GM18502 (cell line): Measurements from ENCODE around the gene PPP1R14C.
"Not testable (repeated sequence)": the region's sequence is repeated elsewhere in the genome, so short reads cannot be mapped to it uniquely, and the experiment has no call there.

ENCODE experiments used
- ATAC-seq: cut with Tn5 transposase; IDR thresholded peaks from one replicate; pipeline ENCODE4 v1.9.1; 2021; ENCODE audit warnings: mild to moderate bottlenecking; ENCODE audit not compliant: unreplicated experiment, poor library complexity

Gene PPP1R14C

DNA sequence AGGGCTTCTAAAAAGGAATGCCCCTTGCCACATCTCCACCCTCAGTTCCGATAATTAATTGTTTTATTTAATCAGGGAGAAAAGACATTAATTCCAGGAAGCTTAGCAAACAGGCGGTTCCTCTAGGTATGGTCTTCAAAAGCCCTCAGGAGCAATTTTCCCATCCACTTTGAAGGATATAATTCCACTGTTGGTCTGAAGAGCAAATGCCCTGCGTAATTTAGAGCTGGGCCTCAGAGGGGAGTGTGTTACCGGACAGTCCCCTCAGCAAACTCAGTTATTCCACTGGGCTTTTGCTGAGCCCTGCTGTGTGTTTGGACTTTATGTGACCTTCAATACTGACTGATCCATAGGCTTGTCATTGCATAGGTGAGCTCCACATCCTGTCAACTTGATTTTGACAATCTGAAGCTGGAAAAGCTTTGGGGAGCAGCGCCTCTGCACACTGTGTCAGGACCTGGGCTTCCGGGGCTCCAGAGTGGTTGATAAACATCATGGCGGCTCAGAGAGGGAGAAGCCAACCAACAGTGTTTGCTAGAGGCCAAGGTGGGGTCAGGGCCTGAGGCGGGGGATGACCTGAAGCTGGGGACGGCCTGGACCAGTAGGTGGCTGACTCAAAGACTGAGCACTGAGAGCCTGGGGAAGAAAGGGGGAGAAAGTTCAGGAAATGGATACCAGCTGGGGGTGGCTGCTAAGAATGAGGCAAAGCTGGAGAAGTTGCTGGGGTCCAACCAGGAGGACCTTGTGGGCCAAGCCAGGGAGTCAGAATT is 43.5 kb downstream of the PPP1R14C start:
- no peak for ATAC-seq

GRCh38 chr6:150187433-150187832 is 44.6 kb downstream of the PPP1R14C start:
- ATAC-seq: not testable (repeated sequence)

- ATAC-seq: no peak
Observed at GRCh38 chr6:150189122-150189521, 46.3 kb downstream of the PPP1R14C start.

DNA sequence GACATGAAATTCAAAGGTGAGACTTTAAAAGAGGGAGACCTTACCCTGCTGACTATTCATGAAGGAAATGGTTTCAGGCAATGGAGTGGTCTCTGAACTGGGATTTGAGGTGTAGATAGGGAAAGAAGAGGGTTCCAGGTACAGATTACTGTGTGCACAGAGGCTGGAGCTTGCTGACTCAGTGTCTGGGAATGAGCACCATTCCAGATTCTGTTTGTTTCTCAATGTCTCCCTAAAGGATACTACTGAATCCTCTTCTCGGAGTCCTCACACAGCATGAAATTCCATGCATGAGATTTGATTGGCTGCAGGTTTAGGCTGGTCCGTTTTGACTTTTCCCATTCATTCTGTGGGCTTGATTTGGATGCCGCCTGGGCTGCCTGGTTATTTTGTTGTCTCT is 49.0 kb downstream of the PPP1R14C start:
- no peak for ATAC-seq

DNA sequence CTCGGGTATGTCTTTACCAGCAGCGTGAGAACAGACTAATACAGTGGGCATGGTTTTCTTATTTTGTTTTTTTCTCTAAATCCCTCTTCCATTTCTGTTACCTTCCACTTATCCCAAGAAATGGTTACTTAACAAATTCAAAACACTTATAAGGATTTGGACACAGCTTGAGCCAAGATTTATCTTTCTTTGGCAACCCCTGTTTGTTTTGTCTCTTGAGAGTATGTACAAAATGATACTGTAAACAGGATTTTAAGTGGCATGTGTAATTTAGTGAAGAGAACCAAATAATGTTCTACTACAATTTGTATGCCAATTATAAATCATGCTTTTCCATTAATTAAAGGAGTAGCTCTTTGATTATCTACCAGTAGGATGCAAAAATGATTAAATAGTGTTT is 51.4 kb downstream of the PPP1R14C start:
- ATAC-seq: no peak

DNA sequence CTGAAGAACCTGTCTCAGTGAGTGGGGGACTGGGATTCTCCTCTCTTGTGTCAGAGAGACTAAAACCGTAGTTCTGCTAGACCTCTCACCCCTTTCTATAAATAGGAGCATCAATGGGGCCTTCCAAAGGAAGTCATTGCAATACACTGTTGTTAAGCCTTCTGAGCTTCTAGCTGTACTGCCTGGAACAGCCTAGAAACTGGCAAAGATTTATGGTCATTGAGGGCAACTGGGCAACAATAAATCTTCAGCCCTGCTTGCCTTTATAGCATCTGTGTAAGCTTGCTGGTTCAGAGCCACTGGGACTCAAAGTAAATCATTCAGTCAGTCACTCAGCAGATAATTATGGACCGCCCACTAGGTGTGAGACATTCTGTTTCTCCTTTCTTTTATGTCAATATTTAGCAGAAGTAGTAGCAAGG is 53.2 kb downstream of the PPP1R14C start:
- no peak for ATAC-seq

- ATAC-seq: no peak
Observed at GRCh38 chr6:150196942-150197745, 54.3 kb downstream of the PPP1R14C start.

DNA sequence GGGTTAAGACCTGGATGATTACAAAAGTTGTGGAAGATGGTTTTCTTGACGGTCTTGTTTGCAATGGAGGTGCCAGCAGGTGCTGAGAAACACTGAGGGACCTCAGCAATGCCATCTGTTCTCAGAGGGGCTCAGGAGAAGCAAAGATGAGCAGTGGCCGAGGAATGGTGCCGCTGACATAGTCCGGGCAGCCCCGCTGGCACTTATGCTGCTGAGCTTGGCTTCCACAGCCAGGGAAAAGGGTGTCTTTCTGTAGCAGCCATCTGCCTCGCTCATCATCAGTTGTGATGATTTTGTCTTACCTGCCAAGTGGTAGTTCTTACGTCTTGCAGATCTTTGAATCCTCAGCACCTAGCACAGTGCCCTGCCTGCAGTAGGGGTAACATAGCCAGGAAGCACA is 55.7 kb downstream of the PPP1R14C start:
- no peak for ATAC-seq

DNA sequence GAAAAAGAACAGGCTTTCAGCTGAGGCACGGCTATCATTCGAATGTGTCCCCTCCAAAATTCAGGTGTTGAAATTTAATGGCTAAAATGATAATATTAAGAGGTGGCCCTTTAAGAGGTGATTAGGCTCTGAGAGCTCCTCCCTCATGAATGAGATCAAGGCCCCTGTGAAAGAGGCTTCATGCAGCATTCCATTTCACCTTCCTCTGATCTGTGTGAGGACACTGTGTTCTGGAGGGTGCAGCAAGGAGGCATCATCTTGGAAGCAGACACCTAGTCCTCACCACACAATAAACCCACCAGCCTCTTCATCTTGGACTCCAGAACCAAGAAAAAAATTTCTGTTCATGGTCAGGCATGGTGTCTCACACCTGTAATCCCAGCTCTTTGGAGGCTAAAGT is 56.4 kb downstream of the PPP1R14C start:
- no peak for ATAC-seq

DNA sequence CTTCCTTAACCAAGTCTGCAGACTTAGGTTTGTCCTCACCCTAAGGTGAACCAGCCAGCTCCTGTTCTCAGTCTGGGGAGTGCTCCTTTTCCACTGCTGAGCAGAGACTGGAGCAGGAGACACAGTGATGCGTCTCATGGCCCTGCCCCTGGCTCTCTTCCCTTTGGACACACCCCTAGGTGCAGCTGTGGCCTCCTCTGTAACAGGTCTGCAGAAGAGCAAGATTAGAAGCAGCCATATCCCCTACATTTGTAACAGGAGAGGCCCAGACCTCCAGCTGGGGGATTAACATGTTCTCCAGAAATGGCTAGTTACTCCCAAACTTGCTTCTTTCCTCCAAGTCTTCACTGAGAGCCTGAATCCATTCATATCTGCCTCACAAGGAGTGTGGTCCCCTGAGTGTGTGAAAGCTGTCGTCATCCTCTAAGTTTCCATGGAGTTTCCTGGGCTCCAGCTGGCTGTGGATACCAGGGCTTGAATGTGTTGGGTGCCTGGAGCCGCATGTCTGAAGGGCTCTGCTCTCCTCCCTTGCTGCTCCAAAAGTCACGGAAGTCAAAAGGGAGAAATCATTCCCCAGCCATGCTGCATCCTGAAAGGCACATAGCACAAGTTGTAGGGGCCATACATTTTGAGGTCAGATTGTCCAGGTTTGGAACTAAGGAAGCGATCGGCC is 57.7 kb downstream of the PPP1R14C start:
- ATAC-seq: no peak

- no peak for ATAC-seq
Observed at GRCh38 chr6:150201285-150201684, 58.4 kb downstream of the PPP1R14C start.

DNA sequence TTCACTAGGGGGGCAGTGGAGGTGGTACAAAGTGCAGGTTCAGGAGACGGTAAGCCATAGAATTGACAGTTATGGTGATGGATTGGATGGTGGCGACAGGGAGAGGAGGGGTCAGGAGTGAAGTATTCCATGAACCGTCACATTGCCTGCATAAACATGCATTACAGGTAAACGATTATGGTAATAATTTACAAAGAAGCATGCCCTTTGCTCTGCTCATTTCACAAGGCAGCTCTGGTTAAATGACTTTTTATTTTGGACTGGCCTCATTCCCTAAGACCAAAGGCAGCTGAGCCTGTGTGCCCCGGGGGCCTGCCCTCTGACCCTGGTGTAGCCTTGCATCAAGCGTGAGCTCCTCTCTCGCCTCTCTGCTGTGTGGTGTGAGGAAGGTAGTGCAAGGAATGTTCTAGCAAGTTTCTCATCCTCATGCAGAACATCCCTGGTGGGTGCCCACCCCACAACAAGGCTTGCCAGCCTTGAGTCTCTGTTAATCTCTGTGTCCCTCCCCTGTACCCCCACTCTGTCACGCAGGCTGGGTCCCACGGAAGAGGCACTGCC is 59.0 kb downstream of the PPP1R14C start:
- no peak for ATAC-seq

- ATAC-seq: no peak
Observed at GRCh38 chr6:150202404-150202803, 59.6 kb downstream of the PPP1R14C start.

DNA sequence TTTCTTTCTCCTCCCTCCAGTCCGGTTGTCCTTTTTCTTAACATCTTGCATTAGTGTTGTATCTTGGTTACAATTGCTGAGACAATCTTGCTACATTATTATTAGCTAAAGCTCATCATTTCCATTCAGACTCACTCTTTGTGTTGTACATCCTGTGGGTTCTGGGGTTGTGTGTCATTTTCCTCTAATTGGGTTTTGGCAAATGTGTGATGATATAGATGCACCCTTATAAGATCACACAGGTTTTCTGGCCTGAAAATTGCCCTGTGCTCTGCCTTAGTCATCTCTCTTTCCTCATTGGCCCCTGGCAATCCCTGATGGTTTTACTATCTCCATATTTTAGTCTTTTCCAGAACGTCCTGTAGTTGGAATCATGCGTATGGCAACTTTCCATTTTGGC is 60.1 kb downstream of the PPP1R14C start:
- no peak for ATAC-seq

DNA sequence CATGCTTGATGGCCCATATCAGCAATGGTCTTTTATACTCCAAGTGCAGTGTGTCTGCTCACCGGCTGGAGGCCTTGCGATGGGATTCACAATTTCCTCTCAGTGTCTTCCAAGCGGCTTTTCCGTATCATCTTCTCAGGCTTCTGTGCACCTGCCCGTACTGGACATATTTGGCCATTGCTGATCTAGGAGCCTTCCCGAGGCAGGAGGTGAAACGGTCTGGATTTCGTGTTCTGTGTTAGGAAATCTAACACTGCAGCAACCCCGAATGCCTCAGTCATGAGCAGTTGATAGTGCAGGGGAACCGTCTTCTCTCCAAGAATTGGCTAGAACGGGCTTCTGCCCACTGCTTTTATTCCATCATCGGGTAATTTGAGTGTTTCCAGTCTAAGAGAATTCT is 60.5 kb downstream of the PPP1R14C start:
- ATAC-seq: no peak

- ATAC-seq: no peak
Observed at GRCh38 chr6:150203871-150204545, 61.2 kb downstream of the PPP1R14C start.

- ATAC-seq: no peak
Observed at GRCh38 chr6:150204705-150205472, 62.0 kb downstream of the PPP1R14C start.

GRCh38 chr6:150207931-150208570 is 65.2 kb downstream of the PPP1R14C start:
- no peak for ATAC-seq
